ENCODE results near the gene HS1BP3. TPM values are rescaled to one million over a fixed set of nuclear protein-coding genes. Genes with fewer than 3 reads are reported as not detected.

Gene HS1BP3
- total RNA-seq, 1 donor, result 23.0 TPM

DNA sequence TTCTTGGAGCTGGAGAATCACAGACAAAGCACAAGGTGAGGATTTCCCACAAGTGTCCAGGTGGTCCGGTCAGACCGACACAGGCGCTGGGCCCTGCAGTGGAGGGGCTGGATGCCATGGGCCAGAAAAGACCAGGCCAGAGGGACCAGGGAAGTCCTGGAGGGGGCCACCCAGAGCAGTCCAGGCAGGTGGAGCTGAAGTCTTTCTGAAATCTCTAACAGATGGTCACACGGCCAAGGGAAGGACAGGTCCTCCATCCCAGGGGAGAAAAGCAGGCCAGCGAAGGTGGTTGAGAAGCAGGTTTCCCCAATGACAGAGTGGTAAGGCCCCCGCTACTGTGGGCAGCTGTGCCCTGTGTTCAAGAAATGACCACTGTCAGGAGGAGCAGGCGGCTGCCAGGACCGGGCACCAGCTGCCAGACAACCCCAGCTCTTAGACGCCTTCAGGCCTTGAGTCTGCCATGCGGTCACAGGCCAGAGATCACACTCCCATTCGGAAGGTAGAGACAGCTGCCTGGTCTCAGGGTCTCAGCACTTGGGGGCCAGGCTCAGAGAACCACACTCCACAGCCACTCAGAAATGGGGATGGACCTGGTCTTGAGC, 25.9 kb downstream of the HS1BP3 start:
- TF ChIP-seq, protein P1, sequence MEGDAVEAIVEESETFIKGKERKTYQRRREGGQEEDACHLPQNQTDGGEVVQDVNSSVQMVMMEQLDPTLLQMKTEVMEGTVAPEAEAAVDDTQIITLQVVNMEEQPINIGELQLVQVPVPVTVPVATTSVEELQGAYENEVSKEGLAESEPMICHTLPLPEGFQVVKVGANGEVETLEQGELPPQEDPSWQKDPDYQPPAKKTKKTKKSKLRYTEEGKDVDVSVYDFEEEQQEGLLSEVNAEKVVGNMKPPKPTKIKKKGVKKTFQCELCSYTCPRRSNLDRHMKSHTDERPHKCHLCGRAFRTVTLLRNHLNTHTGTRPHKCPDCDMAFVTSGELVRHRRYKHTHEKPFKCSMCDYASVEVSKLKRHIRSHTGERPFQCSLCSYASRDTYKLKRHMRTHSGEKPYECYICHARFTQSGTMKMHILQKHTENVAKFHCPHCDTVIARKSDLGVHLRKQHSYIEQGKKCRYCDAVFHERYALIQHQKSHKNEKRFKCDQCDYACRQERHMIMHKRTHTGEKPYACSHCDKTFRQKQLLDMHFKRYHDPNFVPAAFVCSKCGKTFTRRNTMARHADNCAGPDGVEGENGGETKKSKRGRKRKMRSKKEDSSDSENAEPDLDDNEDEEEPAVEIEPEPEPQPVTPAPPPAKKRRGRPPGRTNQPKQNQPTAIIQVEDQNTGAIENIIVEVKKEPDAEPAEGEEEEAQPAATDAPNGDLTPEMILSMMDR (IDR thresholded peaks at IDR 0.05; ENCODE audit: insufficient read depth, low read length), result no peak
- no peak for DNase-seq (ENCODE audit: low read depth)
- no peak overlapping the region for H3K4me3 ChIP-seq (ENCODE audit: low read depth, low read length)

GRCh38 chr2:20624156-20624883, 26.6 kb downstream of the HS1BP3 start:
- no peak for DNase-seq (ENCODE audit: low read depth)
- TF ChIP-seq, protein P1 (IDR thresholded peaks at IDR 0.05; ENCODE audit: insufficient read depth, low read length), result no peak

GRCh38 chr2:20623741-20624155, 27.1 kb downstream of the HS1BP3 start:
- H3K4me3 ChIP-seq (ENCODE audit: low read depth, low read length), result no peak overlapping the region
- DNase-seq (ENCODE audit: low read depth), result no peak
- TF ChIP-seq, protein P1 (IDR thresholded peaks at IDR 0.05; ENCODE audit: insufficient read depth, low read length), result no peak

More at GRCh38 chr2:20624156-20624883, 26.6 kb downstream of the HS1BP3 start:
- H3K4me3 ChIP-seq (ENCODE audit: low read depth, low read length), result no peak overlapping the region

- TF ChIP-seq, protein P1 (IDR thresholded peaks at IDR 0.05; ENCODE audit: insufficient read depth, low read length), result no peak
- no peak for DNase-seq (ENCODE audit: low read depth)
- H3K4me3 ChIP-seq (ENCODE audit: low read depth, low read length), result no peak overlapping the region
These were observed 27.7 kb downstream of the HS1BP3 start for GRCh38 chr2:20623241-20623640.

DNA sequence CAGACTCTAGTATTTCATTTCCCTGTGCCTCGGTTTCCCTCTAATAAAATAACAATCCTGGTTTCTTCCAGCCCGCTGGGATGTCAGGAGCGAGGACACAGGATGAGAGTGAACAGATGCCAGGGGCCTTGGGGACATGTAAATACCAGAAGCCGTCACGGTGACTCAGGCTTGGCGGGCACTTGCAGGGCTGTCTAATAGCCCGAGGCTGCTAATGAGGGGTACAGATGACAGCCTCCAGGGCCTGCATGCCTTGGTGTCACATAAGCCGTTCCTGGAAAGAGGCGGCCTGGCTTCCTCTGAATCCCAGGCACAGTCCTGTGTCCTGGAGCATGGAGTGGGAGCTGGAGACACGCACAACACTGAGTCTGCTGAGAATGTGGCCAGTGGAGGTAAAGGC, 28.2 kb downstream of the HS1BP3 start:
- DNase-seq (ENCODE audit: low read depth), result no peak
- no peak overlapping the region for H3K4me3 ChIP-seq (ENCODE audit: low read depth, low read length)
- TF ChIP-seq, protein P1 (IDR thresholded peaks at IDR 0.05; ENCODE audit: insufficient read depth, low read length), result no peak

- TF ChIP-seq, protein P1 (IDR thresholded peaks at IDR 0.05; ENCODE audit: insufficient read depth, low read length), result no peak
- DNase-seq (ENCODE audit: low read depth), result no peak
- H3K4me3 ChIP-seq (ENCODE audit: low read depth, low read length), result no peak overlapping the region
These were observed 28.6 kb downstream of the HS1BP3 start for GRCh38 chr2:20622296-20622686.

Measured in fibroblast of the aortic adventitia (primary cell).